Aorta (tissue), 5 donors: ENCODE measurements around the gene PCDH9. TPM values are rescaled to one million over a fixed set of nuclear protein-coding genes. Genes with fewer than 3 reads are reported as not detected.

ENCODE experiments used
- ATAC-seq: fragments of 200-7000 bp; cut with Tn5 transposase; one replicate; pipeline ENCODE4 v1.9.1; 2022; ENCODE audit warnings: moderate library complexity; ENCODE audit not compliant: low FRiP score
- DNase-seq, 2 donors: peaks; one replicate each; pipeline ENCODE4 v3.0.0-alpha.2; 2020
- H3K27ac ChIP-seq, 2 donors: one replicate each; pipeline ENCODE4 v1.5.1; 2013; ENCODE audit warnings: low read length in 2 of 2, mild to moderate bottlenecking in 2 of 2, moderate library complexity in 2 of 2, control low read depth in 1 of 2, inconsistent platforms in 1 of 2, low read depth in 1 of 2
- H3K27me3 ChIP-seq, 2 donors: one replicate each; pipeline ENCODE4 v1.6.1; 2013; ENCODE audit warnings: control low read depth in 1 of 2, low read length in 1 of 2, mild to moderate bottlenecking in 1 of 2, moderate library complexity in 1 of 2; ENCODE audit not compliant: insufficient read depth in 2 of 2, control insufficient read depth in 1 of 2
- H3K36me3 ChIP-seq, 2 donors: one replicate each; pipeline ENCODE4 v1.6.1; 2013; ENCODE audit warnings: control low read depth in 1 of 2, low read length in 1 of 2, mild to moderate bottlenecking in 1 of 2; ENCODE audit not compliant: insufficient read depth in 2 of 2, control insufficient read depth in 1 of 2
- H3K4me1 ChIP-seq, 2 donors: one replicate each; pipeline ENCODE4 v1.6.1; 2013; ENCODE audit warnings: low read length in 2 of 2, control low read depth in 1 of 2, mild to moderate bottlenecking in 1 of 2, moderate library complexity in 1 of 2; ENCODE audit not compliant: insufficient read depth in 2 of 2, control insufficient read depth in 1 of 2
- H3K4me3 ChIP-seq, 2 donors: one replicate each; pipeline ENCODE4 v1.5.1; 2013; ENCODE audit warnings: low read length in 2 of 2, control low read depth in 1 of 2, mild to moderate bottlenecking in 1 of 2
- H3K9me3 ChIP-seq: one replicate; pipeline ENCODE4 v1.6.1; 2013; ENCODE audit warnings: mild to moderate bottlenecking, low read length; ENCODE audit not compliant: control insufficient read depth
- WGBS, 2 donors: extraction: QIAGEN DNeasy Blood & Tissue Kit; methylation state at CpG; one replicate each; pipeline ENCODE4 v1.1.7; 2013; 5-methylcytosine and 5-hydroxymethylcytosine counted together
- intact Hi-C, 2 donors: fragments of 100-400 bp; cut with DNase I; formaldehyde crosslinking; loops; one replicate each; pipeline versions ENCODE4 v1.14.2 to v1.15.0; 2022
- polyA plus RNA-seq, 2 donors: library from polyadenylated mRNA; stranded (reverse); fragments of 200-250 nt; gene quantifications; one replicate each; pipeline ENCODE4 v1.2.3, GENCODE V29; 2013
- total RNA-seq, 2 donors: library from RNA; stranded (reverse); fragmentation: NEBNext Ultra II Directional; extraction: Animal tissue kit (Norgen Biotek cat#: 25700); gene quantifications; one replicate each; pipeline ENCODE4 v1.2.1, GENCODE V29; 2021
- donor health status: healthy with polysubstance abuse.
- donor health status: Bipolar disorder and iron deficiency.
- donor health status: DM: no; HTN: no; CAD: no.
- donor health status: DM: no; HTN: no; CAD: no.
- donor health status: DM: yes; HTN: yes; CAD: no.

Gene PCDH9
- total and polyA plus RNA-seq, 4 donors, result 0.38 to 6.3 (median 4.2) TPM

- intact Hi-C loops, result no loop called here
- WGBS, 2 donors, result 93 to 95% methylated on average over 3 of the region's 3 CpGs
Measured at GRCh38 chr13:66365101-66365500, 865.0 kb downstream of the PCDH9 start.

DNA sequence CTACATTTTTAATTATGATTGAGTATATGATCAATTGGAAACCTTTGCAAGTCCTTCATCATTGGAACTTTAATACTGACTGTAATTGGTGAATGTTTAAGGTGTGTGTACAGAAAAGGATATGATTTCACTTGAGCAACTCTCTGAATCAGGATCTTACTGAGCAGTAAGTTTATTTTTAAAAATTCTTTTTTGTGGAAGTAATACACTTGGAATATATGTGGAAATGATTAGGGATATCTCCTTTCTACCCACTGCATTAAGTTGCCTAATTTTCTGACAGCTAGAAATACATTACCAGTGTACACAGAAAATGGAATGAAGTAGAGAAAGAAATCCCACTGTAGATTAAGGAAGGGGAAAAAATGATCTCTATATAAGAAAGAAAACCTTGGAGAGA is 865.8 kb downstream of the PCDH9 start:
- intact Hi-C loops, result no loop called here
- Histone ChIP-seq H3K4me1 (no peaks in the 10 kb centered on the region), H3K36me3 (no peaks in the 10 kb centered on the region), H3K27me3 (no peaks in the 10 kb centered on the region), H3K4me3 (no peak overlapping the region), H3K27ac (no peak overlapping the region), H3K9me3 (no peaks in the 10 kb centered on the region)
- DNase-seq (no peak), ATAC-seq (no peak)

More at GRCh38 chr13:66365101-66365500, 865.0 kb downstream of the PCDH9 start:
- no peak for DNase-seq
- no peak overlapping the region for H3K27ac ChIP-seq
- H3K27me3 ChIP-seq, result no peaks in the 10 kb centered on the region
- H3K9me3 ChIP-seq, result no peaks in the 10 kb centered on the region
- H3K36me3 ChIP-seq, result no peaks in the 10 kb centered on the region
- H3K4me3 ChIP-seq, result no peak overlapping the region
- ATAC-seq, result no peak
- H3K4me1 ChIP-seq, result no peaks in the 10 kb centered on the region

DNA sequence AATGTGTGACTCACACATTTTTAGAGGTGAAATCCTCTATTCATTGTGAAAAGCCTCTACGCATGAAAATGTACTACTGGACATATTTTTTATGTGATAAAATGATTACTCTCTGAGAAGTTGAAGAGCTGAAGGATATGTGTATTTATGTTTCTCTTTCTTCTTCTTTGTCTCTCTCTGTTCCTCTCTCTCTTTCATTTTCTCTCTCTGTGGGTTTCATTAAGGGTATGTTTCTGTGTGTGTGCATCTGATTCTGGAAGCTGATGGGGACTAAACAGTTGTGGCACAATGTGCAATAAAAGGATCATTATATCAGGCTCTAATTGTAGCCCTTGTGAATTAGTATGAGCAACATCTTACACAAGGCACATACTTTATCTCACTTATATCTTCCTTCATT is 867.7 kb downstream of the PCDH9 start:
- H3K27ac ChIP-seq, result no peak overlapping the region
- intact Hi-C loops, result no loop called here
- DNase-seq (no peak), ATAC-seq (no peak)
- no peaks in the 10 kb centered on the region for H3K4me1 ChIP-seq
- no peaks in the 10 kb centered on the region for H3K36me3 ChIP-seq
- H3K27me3 ChIP-seq, result no peaks in the 10 kb centered on the region
- no peaks in the 10 kb centered on the region for H3K9me3 ChIP-seq
- no peak overlapping the region for H3K4me3 ChIP-seq
- 81 to 89% methylated on average over 1 of the region's 1 CpG for WGBS, 2 donors

DNA sequence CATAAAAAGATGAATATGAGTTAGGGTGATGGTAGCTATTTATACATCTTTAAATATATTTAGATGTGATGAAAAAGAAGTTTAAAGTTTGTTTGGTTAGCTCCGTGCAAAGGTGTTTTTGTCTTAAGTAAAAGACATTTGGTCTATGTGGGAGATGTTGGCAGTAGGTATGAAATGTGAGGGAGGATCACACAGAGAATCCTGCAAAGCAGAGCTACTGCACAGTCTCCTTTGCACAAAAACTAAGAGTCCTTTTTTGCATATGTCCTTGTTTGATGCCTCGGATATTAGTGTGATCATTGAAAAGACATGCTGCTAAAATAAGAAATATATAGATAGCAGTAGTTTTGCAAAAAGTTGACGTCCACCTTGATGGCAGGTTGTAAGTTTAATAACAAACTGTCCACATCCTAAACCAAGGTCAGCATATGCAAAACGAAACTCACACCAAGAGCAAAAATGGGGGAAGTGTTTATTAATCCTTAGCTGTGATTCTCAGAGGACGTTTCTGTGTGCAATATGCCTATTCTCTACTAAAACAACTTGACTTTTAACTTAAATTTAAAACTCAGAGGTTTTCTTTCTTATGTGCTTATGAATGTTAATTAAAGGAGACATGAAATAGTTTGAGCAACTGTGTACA is 870.1 kb downstream of the PCDH9 start:
- H3K36me3 ChIP-seq, result no peaks in the 10 kb centered on the region
- intact Hi-C loops, result no loop called here
- no peak overlapping the region for H3K4me3 ChIP-seq
- no peaks in the 10 kb centered on the region for H3K4me1 ChIP-seq
- no peak overlapping the region for H3K27ac ChIP-seq
- DNase-seq (no peak), ATAC-seq (no peak)
- no peaks in the 10 kb centered on the region for H3K9me3 ChIP-seq
- no peaks in the 10 kb centered on the region for H3K27me3 ChIP-seq
- 71 to 78% methylated on average over 5 of the region's 5 CpGs for whole genome bisulfite sequencing, 2 donors

DNA sequence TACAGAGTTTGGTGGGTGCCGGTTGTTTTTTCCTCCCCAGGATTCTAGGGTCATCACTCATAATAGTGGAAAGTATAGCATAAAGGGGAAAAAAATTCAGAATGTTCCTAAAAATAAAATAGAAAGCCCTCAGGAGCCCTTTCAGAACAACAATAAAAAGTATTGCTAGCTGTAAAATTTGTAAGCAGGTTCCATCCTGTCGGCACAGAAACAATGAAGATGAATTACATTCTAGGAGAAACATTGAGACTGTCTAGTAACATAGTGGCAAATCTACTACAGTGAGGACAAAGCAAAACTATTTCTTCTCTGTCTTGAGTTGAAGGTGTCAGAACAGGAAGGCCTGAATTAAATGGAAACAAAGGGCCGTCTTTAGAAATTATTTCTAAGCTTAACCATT is 870.7 kb downstream of the PCDH9 start:
- no peak for DNase-seq
- Histone ChIP-seq H3K9me3 (no peaks in the 10 kb centered on the region), H3K27ac (no peak overlapping the region), H3K4me3 (no peak overlapping the region), H3K4me1 (no peaks in the 10 kb centered on the region), H3K36me3 (no peaks in the 10 kb centered on the region), H3K27me3 (no peaks in the 10 kb centered on the region)
- intact Hi-C loops, result no loop called here
- no peak for ATAC-seq
- 72 to 82% methylated on average over 3 of the region's 3 CpGs for WGBS, 2 donors

DNA sequence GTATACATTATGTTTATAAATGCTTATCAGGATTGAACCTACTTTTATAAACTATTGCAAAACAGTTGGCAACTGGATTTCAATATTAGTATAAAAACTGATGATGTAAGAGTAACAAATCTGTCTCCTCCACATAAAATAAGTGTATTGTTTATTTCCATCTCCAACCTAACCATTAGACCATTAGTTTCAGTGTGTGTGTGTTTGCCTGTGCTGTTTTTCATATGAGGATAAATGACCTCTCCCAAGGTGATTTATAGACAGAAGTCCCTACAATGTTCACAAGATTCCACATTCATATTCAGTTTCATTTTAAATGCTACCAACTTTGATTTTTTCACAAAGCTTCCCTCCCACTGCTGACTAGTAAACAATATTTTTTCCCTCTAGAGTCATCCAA is 871.6 kb downstream of the PCDH9 start:
- Histone ChIP-seq H3K36me3 (no peaks in the 10 kb centered on the region), H3K4me1 (no peaks in the 10 kb centered on the region), H3K27ac (no peak overlapping the region), H3K9me3 (no peaks in the 10 kb centered on the region), H3K27me3 (no peaks in the 10 kb centered on the region), H3K4me3 (no peak overlapping the region)
- intact Hi-C loops, result no loop called here
- DNase-seq (no peak), ATAC-seq (no peak)

DNA sequence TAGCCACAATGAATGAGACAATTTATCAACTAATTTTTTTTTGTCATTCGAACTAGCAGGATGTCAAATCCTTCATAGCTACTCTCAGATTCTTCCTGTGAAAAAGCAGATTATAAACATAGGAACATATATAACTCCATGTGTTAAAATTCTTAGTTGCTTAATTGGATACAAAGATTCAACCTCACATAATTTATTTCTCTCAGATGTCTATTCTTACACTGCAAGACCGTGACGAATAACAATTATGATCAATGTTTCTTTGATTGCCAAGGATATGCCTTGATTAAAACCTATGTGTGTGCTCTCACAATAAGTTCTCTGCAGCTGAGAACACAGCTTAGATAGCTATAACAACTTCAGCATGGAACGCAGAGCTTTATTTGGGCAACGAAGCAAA is 872.7 kb downstream of the PCDH9 start:
- intact Hi-C loops, result no loop called here
- DNase-seq, result no peak
- WGBS, 2 donors, result 89 to 92% methylated on average over 5 of the region's 5 CpGs
- Histone ChIP-seq H3K27me3 (no peaks in the 10 kb centered on the region), H3K9me3 (no peaks in the 10 kb centered on the region), H3K36me3 (no peaks in the 10 kb centered on the region), H3K4me3 (no peak overlapping the region), H3K4me1 (no peaks in the 10 kb centered on the region), H3K27ac (no peak overlapping the region)
- no peak for ATAC-seq

GRCh38 chr13:66354879-66355751 is 875.0 kb downstream of the PCDH9 start:
- DNase-seq (no peak), ATAC-seq (no peak)
- no peaks in the 10 kb centered on the region for H3K27me3 ChIP-seq
- H3K36me3 ChIP-seq, result no peaks in the 10 kb centered on the region
- WGBS, 2 donors, result 95 to 96% methylated on average over 5 of the region's 5 CpGs
- no peaks in the 10 kb centered on the region for H3K9me3 ChIP-seq
- intact Hi-C loops, result no loop called here
- H3K27ac ChIP-seq, result no peak overlapping the region
- no peak overlapping the region for H3K4me3 ChIP-seq
- H3K4me1 ChIP-seq, result no peaks in the 10 kb centered on the region

- DNase-seq (no peak), ATAC-seq (no peak)
- H3K4me1 ChIP-seq, result no peaks in the 10 kb centered on the region
- H3K27ac ChIP-seq, result no peak overlapping the region
- no peak overlapping the region for H3K4me3 ChIP-seq
- 3 to 9% methylated on average over 2 of the region's 2 CpGs for WGBS, 2 donors
- intact Hi-C loops, result no loop called here
- H3K36me3 ChIP-seq, result no peaks in the 10 kb centered on the region
- no peaks in the 10 kb centered on the region for H3K27me3 ChIP-seq
- no peaks in the 10 kb centered on the region for H3K9me3 ChIP-seq
Measured at GRCh38 chr13:66353664-66354063, 876.5 kb downstream of the PCDH9 start.
